ENCODE results near the gene FBLIM1.

GRCh38 chr1:15730423-15730822 lies 28.2 kb upstream of the FBLIM1 start:
- TF ChIP-seq, protein P1, sequence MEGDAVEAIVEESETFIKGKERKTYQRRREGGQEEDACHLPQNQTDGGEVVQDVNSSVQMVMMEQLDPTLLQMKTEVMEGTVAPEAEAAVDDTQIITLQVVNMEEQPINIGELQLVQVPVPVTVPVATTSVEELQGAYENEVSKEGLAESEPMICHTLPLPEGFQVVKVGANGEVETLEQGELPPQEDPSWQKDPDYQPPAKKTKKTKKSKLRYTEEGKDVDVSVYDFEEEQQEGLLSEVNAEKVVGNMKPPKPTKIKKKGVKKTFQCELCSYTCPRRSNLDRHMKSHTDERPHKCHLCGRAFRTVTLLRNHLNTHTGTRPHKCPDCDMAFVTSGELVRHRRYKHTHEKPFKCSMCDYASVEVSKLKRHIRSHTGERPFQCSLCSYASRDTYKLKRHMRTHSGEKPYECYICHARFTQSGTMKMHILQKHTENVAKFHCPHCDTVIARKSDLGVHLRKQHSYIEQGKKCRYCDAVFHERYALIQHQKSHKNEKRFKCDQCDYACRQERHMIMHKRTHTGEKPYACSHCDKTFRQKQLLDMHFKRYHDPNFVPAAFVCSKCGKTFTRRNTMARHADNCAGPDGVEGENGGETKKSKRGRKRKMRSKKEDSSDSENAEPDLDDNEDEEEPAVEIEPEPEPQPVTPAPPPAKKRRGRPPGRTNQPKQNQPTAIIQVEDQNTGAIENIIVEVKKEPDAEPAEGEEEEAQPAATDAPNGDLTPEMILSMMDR (IDR thresholded peaks at IDR 0.05): no peak
- TF ChIP-seq NR1H2 (CRISPR knock-in tag; IDR thresholded peaks at IDR 0.05) (no peak), NFYB (CRISPR knock-in tag; conservative IDR thresholded peaks at IDR 0.05; ENCODE audit: low read depth) (no peak), MAX (CRISPR knock-in tag; IDR thresholded peaks at IDR 0.05) (no peak), SOX15 (CRISPR knock-in tag; IDR thresholded peaks at IDR 0.05) (no peak)
- TF ChIP-seq, protein P2, sequence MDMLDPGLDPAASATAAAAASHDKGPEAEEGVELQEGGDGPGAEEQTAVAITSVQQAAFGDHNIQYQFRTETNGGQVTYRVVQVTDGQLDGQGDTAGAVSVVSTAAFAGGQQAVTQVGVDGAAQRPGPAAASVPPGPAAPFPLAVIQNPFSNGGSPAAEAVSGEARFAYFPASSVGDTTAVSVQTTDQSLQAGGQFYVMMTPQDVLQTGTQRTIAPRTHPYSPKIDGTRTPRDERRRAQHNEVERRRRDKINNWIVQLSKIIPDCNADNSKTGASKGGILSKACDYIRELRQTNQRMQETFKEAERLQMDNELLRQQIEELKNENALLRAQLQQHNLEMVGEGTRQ (CRISPR knock-in tag; IDR thresholded peaks at IDR 0.05): no peak

All from WTC11 (cell line).